HG03354 (cell line): ENCODE measurements around the gene RNU5B-1.
"Not testable (repeated sequence)": the region's sequence is repeated elsewhere in the genome, so short reads cannot be mapped to it uniquely, and the experiment has no call there.

Experiments
- ATAC-seq: cut with Tn5 transposase; IDR thresholded peaks from one replicate; pipeline ENCODE4 v1.9.1; 2021; ENCODE audit warnings: mild to moderate bottlenecking; ENCODE audit not compliant: unreplicated experiment, poor library complexity, severe bottlenecking

Gene RNU5B-1

GRCh38 chr15:65338366-65338765 is 33.9 kb downstream of the RNU5B-1 start:
- no peak for ATAC-seq

- ATAC-seq = no peak
These were observed 34.3 kb downstream of the RNU5B-1 start for GRCh38 chr15:65338823-65339222.

GRCh38 chr15:65339416-65339815 is 34.9 kb downstream of the RNU5B-1 start:
- no peak for ATAC-seq

GRCh38 chr15:65339920-65340319 is 35.4 kb downstream of the RNU5B-1 start:
- ATAC-seq = no peak

GRCh38 chr15:65342493-65342892 is 38.0 kb downstream of the RNU5B-1 start:
- no peak for ATAC-seq

GRCh38 chr15:65343374-65343981 is 39.0 kb downstream of the RNU5B-1 start:
- ATAC-seq = no peak

GRCh38 chr15:65344214-65344913 is 39.9 kb downstream of the RNU5B-1 start:
- ATAC-seq = no peak

GRCh38 chr15:65344914-65345275 is 40.4 kb downstream of the RNU5B-1 start:
- no peak for ATAC-seq

- ATAC-seq = no peak
These were observed 42.5 kb downstream of the RNU5B-1 start for GRCh38 chr15:65346856-65347598.

GRCh38 chr15:65347756-65348155 is 43.3 kb downstream of the RNU5B-1 start:
- ATAC-seq = not testable (repeated sequence)

GRCh38 chr15:65349338-65349737 is 44.9 kb downstream of the RNU5B-1 start:
- ATAC-seq = no peak

GRCh38 chr15:65351972-65352371 is 47.5 kb downstream of the RNU5B-1 start:
- ATAC-seq = not testable (repeated sequence)
